GM13976 (cell line): ENCODE results near the gene MCL1.
"Not testable (repeated sequence)": the region's sequence is repeated elsewhere in the genome, so short reads cannot be mapped to it uniquely, and the experiment has no call there.

Source experiments
- DNase-seq: peaks from one replicate; pipeline ENCODE4 v3.0.0; 2012; ENCODE audit warnings: low spot score
- CTCF ChIP-seq: IDR thresholded peaks from 2 replicates; pipeline ENCODE4 v1.5.1; 2012; ENCODE audit warnings: borderline replicate concordance, mild to moderate bottlenecking; ENCODE audit not compliant: insufficient read depth; ENCODE audit errors: extremely low read depth, missing control alignments, control extremely low read depth
- in situ Hi-C: fragments of 300-500 bp; cut with MboI; formaldehyde crosslinking; loops from one replicate; pipeline ENCODE4 v1.12.0; 2022; ENCODE audit warnings: low sequenced_read_pairs, mixed read lengths, inconsistent platforms; ENCODE audit not compliant: unreplicated experiment

Gene MCL1

GRCh38 chr1:150574260-150575071, 4.9 kb downstream of the MCL1 start:
- in situ Hi-C loops = no loop called here
- TF ChIP-seq CTCF = no peak
- DNase-seq = no peak

- in situ Hi-C loops, DNase-seq: not testable (repeated sequence)
Measured at GRCh38 chr1:150573648-150574071, 5.8 kb downstream of the MCL1 start.

GRCh38 chr1:150572918-150573647, 6.3 kb downstream of the MCL1 start:
- in situ Hi-C loops = no loop called here
- TF ChIP-seq CTCF = no peak
- peak; percentile 2 for DNase-seq

- DNase-seq = no peak
- TF ChIP-seq CTCF = no peak
- in situ Hi-C loops = loop anchor here (10.0 kb wide), 1 partner anchor 46 kb away; no protein-coding TSS in a partner anchor
Measured at GRCh38 chr1:150568594-150568966, 10.8 kb downstream of the MCL1 start.

GRCh38 chr1:150567717-150568593, 11.5 kb downstream of the MCL1 start:
- TF ChIP-seq CTCF = no peak
- DNase-seq = peak; percentile 40
- in situ Hi-C loops = loop anchor here (10.0 kb wide), 1 partner anchor 47 kb away; no protein-coding TSS in a partner anchor

GRCh38 chr1:150567341-150567716, 12.1 kb downstream of the MCL1 start:
- in situ Hi-C loops = loop anchor here (10.0 kb wide), 1 partner anchor 47 kb away; no protein-coding TSS in a partner anchor
- no peak for TF ChIP-seq CTCF
- peak; percentile 66 for DNase-seq
